HCT116 (cell line): Measurements from ENCODE around the gene TANGO6. TPM values are rescaled to one million over a fixed set of nuclear protein-coding genes. Genes with fewer than 3 reads are reported as not detected.

Source experiments
- ATAC-seq: fragments of 200-7000 bp; cut with Tn5 transposase; 2 replicates; pipeline ENCODE4 v1.9.1; 2020; ENCODE audit warnings: mild to moderate bottlenecking, moderate library complexity
- BruUV-seq: library from RNA; stranded (reverse); fragments of 400-500 nt; replicated peaks from 2 replicates; lab custom pipeline; 2021; lab: Mats Ljungman, UMichigan
- CTCF ChIA-PET: fragments of 300-600 bp; sonication (Branson Sonifier 250); formaldehyde crosslinking; loops from one replicate; lab custom pipeline; 2021; ENCODE audit warnings: antibody characterized with exemption; lab: Charles Lee
- POLR2A ChIA-PET: fragments of 300-600, 350-600 bp; sonication (Branson Sonifier 250); formaldehyde crosslinking; loops from one replicate; lab custom pipeline; 2021; ENCODE audit warnings: antibody characterized with exemption; lab: Charles Lee
- RAD21 ChIA-PET, 2 experiments: fragments of 300-600 bp; sonication (Branson Sonifier 250); formaldehyde crosslinking; loops; one replicate each; lab custom pipeline; 2023; ENCODE audit warnings: low total read pairs in 2 of 2; ENCODE audit not compliant: uncharacterized antibody in 2 of 2, unreplicated experiment in 2 of 2, low non-redundant PET in 1 of 2; lab: Charles Lee
- DNase-seq: peaks from one replicate; pipeline ENCODE4 v3.0.0-alpha.2; 2010; ENCODE audit warnings: low read depth, low spot score
- H2AFZ ChIP-seq: fragments of 200-600 bp; shearing (Covaris generic), sonication (generic); 2 replicates; pipeline ENCODE4 v1.6.1; 2017; ENCODE audit warnings: low read depth, mixed run types, mixed read lengths, antibody characterized with exemption, low read length; ENCODE audit not compliant: poor library complexity, severe bottlenecking
- H3K27ac ChIP-seq: 2 replicates; pipeline ENCODE4 v1.5.1; 2012; ENCODE audit warnings: low read depth, low read length
- H3K27me3 ChIP-seq: fragments of 200-600 bp; sonication (generic); 2 replicates; pipeline ENCODE4 v1.6.1; 2016; ENCODE audit warnings: mixed run types, low read length, mixed read lengths; ENCODE audit not compliant: insufficient read depth
- H3K36me3 ChIP-seq, 2 experiments: fragments of 200-500 bp in 1 of 2; fragments of 200-600 bp in 1 of 2; sonication (Bioruptor generic) in 1 of 2; sonication (generic) in 1 of 2; 2 replicates each; pipeline versions ENCODE4 v1.5.1 to v1.6.1; 2014 to 2016; ENCODE audit warnings: low read length in 2 of 2, inconsistent platforms in 1 of 2, mixed read lengths in 1 of 2, mixed run types in 1 of 2; ENCODE audit not compliant: insufficient read depth in 2 of 2, control insufficient read depth in 1 of 2
- H3K4me1 ChIP-seq, 2 experiments: fragments of 200-600 bp in 1 of 2; sonication (generic) in 1 of 2; 2 replicates each; pipeline versions ENCODE4 v1.5.1 to v1.6.1; 2012 to 2017; ENCODE audit warnings: low read length in 2 of 2, inconsistent platforms in 1 of 2, mild to moderate bottlenecking in 1 of 2, mixed read lengths in 1 of 2, mixed run types in 1 of 2, moderate library complexity in 1 of 2; ENCODE audit not compliant: insufficient read depth in 2 of 2, control insufficient read depth in 1 of 2
- H3K4me2 ChIP-seq: fragments of 200-600 bp; sonication (generic); 2 replicates; pipeline ENCODE4 v1.6.1; 2017; ENCODE audit warnings: mixed run types, low read length, mixed read lengths
- H3K4me3 ChIP-seq, 2 experiments: fragments of 200-600 bp in 1 of 2; sonication (generic) in 1 of 2; replicated peaks in 1 of 2; 2 replicates each; pipeline ENCODE4 v1.5.1; 2011 to 2016; ENCODE audit warnings: low read length in 2 of 2, control low read depth in 1 of 2, low read depth in 1 of 2, mild to moderate bottlenecking in 1 of 2, mixed read lengths in 1 of 2, mixed run types in 1 of 2
- H3K79me2 ChIP-seq: fragments of 200-600 bp; sonication (generic); 2 replicates; pipeline ENCODE4 v1.6.1; 2017; ENCODE audit warnings: mild to moderate bottlenecking, mixed run types, low read length, moderate library complexity, mixed read lengths; ENCODE audit not compliant: insufficient read depth
- H3K9ac ChIP-seq: fragments of 200-600 bp; sonication (generic); 2 replicates; pipeline ENCODE4 v1.6.1; 2016; ENCODE audit warnings: low read length, mixed read lengths
- H3K9me2 ChIP-seq: fragments of 200-600 bp; sonication (generic), shearing (Covaris generic); 2 replicates; pipeline ENCODE4 v1.6.1; 2017; ENCODE audit warnings: mixed run types, mild to moderate bottlenecking, moderate library complexity; ENCODE audit not compliant: insufficient read depth
- H3K9me3 ChIP-seq, 2 experiments: fragments of 200-500 bp in 1 of 2; fragments of 200-600 bp in 1 of 2; sonication (Bioruptor generic) in 1 of 2; sonication (generic) in 1 of 2; 2 replicates each; pipeline ENCODE4 v1.6.1; 2014 to 2017; ENCODE audit warnings: low read length in 2 of 2, mixed read lengths in 2 of 2, inconsistent platforms in 1 of 2, low read depth in 1 of 2, mild to moderate bottlenecking in 1 of 2, mixed run types in 1 of 2, moderate library complexity in 1 of 2; ENCODE audit not compliant: control insufficient read depth in 1 of 2, insufficient read depth in 1 of 2
- H4K20me1 ChIP-seq: fragments of 200-600 bp; sonication (generic), shearing (Covaris generic); 2 replicates; pipeline ENCODE4 v1.6.1; 2017; ENCODE audit warnings: mixed run types, mild to moderate bottlenecking, moderate library complexity; ENCODE audit not compliant: insufficient read depth
- CBX3 ChIP-seq: IDR thresholded peaks from 2 replicates; pipeline ENCODE4 v1.6.1; 2012; ENCODE audit warnings: low read depth
- CTCF ChIP-seq, 3 experiments: fragments of 200-600 bp in 1 of 3; sonication (generic) in 1 of 3; IDR thresholded peaks in 2 of 3; conservative IDR thresholded peaks in 1 of 3; 2 replicates each; pipeline ENCODE4 v1.5.1; 2012 to 2017; ENCODE audit warnings: low read depth in 2 of 3, low read length in 2 of 3, antibody characterized with exemption in 1 of 3, borderline replicate concordance in 1 of 3, control low read depth in 1 of 3, mild to moderate bottlenecking in 1 of 3, mixed read lengths in 1 of 3, mixed run types in 1 of 3, moderate library complexity in 1 of 3; ENCODE audit not compliant: insufficient read depth in 1 of 3
- ELF1 ChIP-seq: IDR thresholded peaks from 2 replicates; pipeline ENCODE4 v1.6.1; 2012; ENCODE audit warnings: low read depth, borderline replicate concordance
- EZH2 ChIP-seq: fragments of 200-600 bp; sonication (generic); IDR thresholded peaks from 2 replicates; pipeline ENCODE4 v1.6.1; 2017; ENCODE audit warnings: antibody characterized with exemption, mixed run types
- EZH2phosphoT487 ChIP-seq: fragments of 200-600 bp; IDR thresholded peaks from 2 replicates; pipeline ENCODE4 v1.6.1; 2018; ENCODE audit warnings: antibody characterized with exemption, borderline replicate concordance
- FOSL1 ChIP-seq: IDR thresholded peaks from 2 replicates; pipeline ENCODE4 v1.6.1; 2012; ENCODE audit warnings: low read depth
- POLR2AphosphoS5 ChIP-seq: IDR thresholded peaks from 2 replicates; pipeline ENCODE4 v1.6.1; 2011; ENCODE audit warnings: mild to moderate bottlenecking, low read depth, low read length, moderate library complexity
- SIN3A ChIP-seq: IDR thresholded peaks from 2 replicates; pipeline ENCODE4 v1.6.1; 2012; ENCODE audit warnings: low read depth
- SRF ChIP-seq: IDR thresholded peaks from 2 replicates; pipeline ENCODE4 v1.6.1; 2012; ENCODE audit warnings: low read depth
- YY1 ChIP-seq: IDR thresholded peaks from 2 replicates; pipeline ENCODE4 v1.6.1; 2011; ENCODE audit warnings: low read length, low read depth, moderate library complexity, mild to moderate bottlenecking; ENCODE audit not compliant: insufficient replicate concordance; ENCODE audit errors: extremely low read depth
- ZNF274 ChIP-seq: fragments of 200-500 bp; sonication (Bioruptor generic); IDR thresholded peaks from 2 replicates; pipeline ENCODE4 v1.6.1; 2014; ENCODE audit warnings: mild to moderate bottlenecking, low read depth, low read length, inconsistent platforms
- intact Hi-C: fragments of 100-400 bp; cut with micrococcal nuclease; formaldehyde crosslinking; loops from 2 replicates; pipeline ENCODE4 v1.10.0; 2022
- total RNA-seq: library from RNA; stranded (reverse); gene quantifications from one replicate; pipeline ENCODE4 v1.2.1, GENCODE V29; 2021; ENCODE audit not compliant: unreplicated experiment
- TF ChIP-seq, protein P1 (sequence below): IDR thresholded peaks from 2 replicates; pipeline ENCODE4 v1.6.1; 2011; ENCODE audit warnings: mild to moderate bottlenecking, low read length, moderate library complexity; ENCODE audit not compliant: insufficient replicate concordance; ENCODE audit errors: extremely low read depth

The TANGO6 gene
- total RNA-seq, 1 experiment from 2014 or later, result 16.4 TPM

- no TSS peak for BruUV-seq
- Histone ChIP-seq H3K4me2 (no peak overlapping the region), H4K20me1 (no peaks in the 10 kb centered on the region), H3K9me2 (no peaks in the 10 kb centered on the region), H3K79me2 (no peaks in the 10 kb centered on the region), H3K4me1 (no peaks in the 10 kb centered on the region; a peak in 1 of 4 replicates), H3K4me3 (no peak overlapping the region), H3K36me3 (peaks cover 11 to 29% of the 10 kb centered on the region in 2 experiments), H3K9ac (no peak overlapping the region), H2AFZ (no peak overlapping the region), H3K27me3 (no peaks in the 10 kb centered on the region), H3K27ac (no peak overlapping the region), H3K9me3 (no peaks in the 10 kb centered on the region)
- DNase-seq, result no peak
- ATAC-seq, result no peak
- TF ChIP-seq EZH2phosphoT487 (no peak), ZNF274 (no peak), SIN3A (no peak), YY1 (no peak)
- TF ChIP-seq, protein P1, sequence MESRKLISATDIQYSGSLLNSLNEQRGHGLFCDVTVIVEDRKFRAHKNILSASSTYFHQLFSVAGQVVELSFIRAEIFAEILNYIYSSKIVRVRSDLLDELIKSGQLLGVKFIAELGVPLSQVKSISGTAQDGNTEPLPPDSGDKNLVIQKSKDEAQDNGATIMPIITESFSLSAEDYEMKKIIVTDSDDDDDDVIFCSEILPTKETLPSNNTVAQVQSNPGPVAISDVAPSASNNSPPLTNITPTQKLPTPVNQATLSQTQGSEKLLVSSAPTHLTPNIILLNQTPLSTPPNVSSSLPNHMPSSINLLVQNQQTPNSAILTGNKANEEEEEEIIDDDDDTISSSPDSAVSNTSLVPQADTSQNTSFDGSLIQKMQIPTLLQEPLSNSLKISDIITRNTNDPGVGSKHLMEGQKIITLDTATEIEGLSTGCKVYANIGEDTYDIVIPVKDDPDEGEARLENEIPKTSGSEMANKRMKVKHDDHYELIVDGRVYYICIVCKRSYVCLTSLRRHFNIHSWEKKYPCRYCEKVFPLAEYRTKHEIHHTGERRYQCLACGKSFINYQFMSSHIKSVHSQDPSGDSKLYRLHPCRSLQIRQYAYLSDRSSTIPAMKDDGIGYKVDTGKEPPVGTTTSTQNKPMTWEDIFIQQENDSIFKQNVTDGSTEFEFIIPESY, result no peak
- ChIA-PET POLR2A (no interaction called here), CTCF (interaction anchor here (1.4 to 1.6 kb wide), 2 partner anchors 9 to 243 kb away, joined by 3 read pairs; no protein-coding TSS in a partner anchor), RAD21 (no interaction called here)
- intact Hi-C loops, result no loop called here
These were observed 10.1 kb upstream of the TANGO6 start for GRCh38 chr16:68833251-68833650.

DNA sequence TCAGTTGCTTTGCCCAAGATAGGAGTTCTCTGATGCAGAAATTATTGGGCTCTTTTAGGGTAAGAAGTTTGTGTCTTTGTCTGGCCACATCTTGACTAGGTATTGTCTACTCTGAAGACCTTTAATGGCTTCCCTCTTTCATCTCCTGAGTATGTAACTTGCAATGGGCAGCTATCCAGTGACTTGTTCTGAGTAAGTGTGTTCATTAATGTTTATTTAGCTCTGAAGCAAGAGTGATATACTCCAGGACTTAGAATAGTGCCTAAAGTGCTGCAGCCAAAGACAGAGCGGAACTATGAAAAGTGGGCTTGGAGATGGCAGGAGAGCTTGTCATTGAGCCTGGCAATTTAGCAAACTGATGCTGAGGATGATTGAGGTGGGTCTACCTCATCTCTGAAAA lies 8.8 kb upstream of the TANGO6 start:
- Histone ChIP-seq H3K36me3 (peaks cover 11 to 28% of the 10 kb centered on the region in 2 experiments), H3K27me3 (no peaks in the 10 kb centered on the region), H3K9me3 (no peaks in the 10 kb centered on the region), H4K20me1 (no peaks in the 10 kb centered on the region), H3K4me2 (no peak overlapping the region), H3K9ac (no peak overlapping the region), H3K9me2 (no peaks in the 10 kb centered on the region), H2AFZ (no peak overlapping the region), H3K4me3 (no peak overlapping the region), H3K27ac (no peak overlapping the region), H3K79me2 (no peaks in the 10 kb centered on the region), H3K4me1 (no peaks in the 10 kb centered on the region; a peak in 1 of 4 replicates)
- TSS peak; percentile 54 for BruUV-seq
- ChIA-PET CTCF (no interaction called here), POLR2A (no interaction called here), RAD21 (no interaction called here)
- ATAC-seq (no peak), DNase-seq (no peak)
- TF ChIP-seq ZNF274 (no peak), ELF1 (no peak), EZH2 (no peak), CTCF (IDR thresholded peaks at IDR 0.05 in 2 of 3, conservative IDR thresholded peaks at IDR 0.05 in 1 of 3; ENCODE audit: borderline replicate concordance in 1 of 3, insufficient read depth in 1 of 3, low read depth in 2 of 3, low read length in 2 of 3) (no peak), FOSL1 (no peak), CBX3 (no peak), SRF (no peak), SIN3A (no peak), POLR2AphosphoS5 (no peak)
- intact Hi-C loops, result no loop called here
